H1 (cell line): ENCODE measurements around the gene NOSIP. TPM values are rescaled to one million over a fixed set of nuclear protein-coding genes. Genes with fewer than 3 reads are reported as not detected.

Experiments
- ATF3 ChIP-seq: IDR thresholded peaks from 2 replicates; pipeline ENCODE4 v1.6.1; 2011; ENCODE audit warnings: low read depth, mild to moderate bottlenecking, low read length; ENCODE audit not compliant: insufficient read depth
- CHD1 ChIP-seq: IDR thresholded peaks from 2 replicates; pipeline ENCODE4 v1.6.1; 2012; ENCODE audit warnings: low read depth, low read length, improper control_type of control experiment
- CHD2 ChIP-seq: IDR thresholded peaks from 2 replicates; pipeline ENCODE4 v1.6.1; 2012; ENCODE audit warnings: low read length, improper control_type of control experiment
- EP300 ChIP-seq, 2 experiments: IDR thresholded peaks; 1 replicate in 1 of 2; 2 replicates in 1 of 2; pipeline ENCODE4 v1.6.1; 2011 to 2012; ENCODE audit warnings: low read depth in 2 of 2, low read length in 2 of 2, mild to moderate bottlenecking in 2 of 2, borderline replicate concordance in 1 of 2, inconsistent platforms in 1 of 2, moderate library complexity in 1 of 2
- SIN3A ChIP-seq, 2 experiments: IDR thresholded peaks in 1 of 2; conservative IDR thresholded peaks in 1 of 2; 2 replicates each; pipeline ENCODE4 v1.6.1; 2011 to 2012; ENCODE audit warnings: low read length in 2 of 2, improper control_type of control experiment in 1 of 2, low read depth in 1 of 2, mild to moderate bottlenecking in 1 of 2
- SP1 ChIP-seq: IDR thresholded peaks from 2 replicates; pipeline ENCODE4 v1.6.1; 2011; ENCODE audit warnings: low read depth, low read length
- TCF12 ChIP-seq: IDR thresholded peaks from 2 replicates; pipeline ENCODE4 v1.6.1; 2011; ENCODE audit warnings: low read depth, mild to moderate bottlenecking, low read length
- ZNF274 ChIP-seq: IDR thresholded peaks from 2 replicates; pipeline ENCODE4 v1.7.0; 2012; ENCODE audit warnings: low read length, borderline replicate concordance; ENCODE audit errors: extremely low read depth
- polyA plus RNA-seq, 7 experiments: library from polyadenylated mRNA; depleted of rRNA in 3 of 7; stranded (reverse) in 5 of 7; unstranded in 2 of 7; fragments of >200 nt in 5 of 7; fragments of 200-250 nt in 2 of 7; gene quantifications; 1 replicate in 5 of 7; 2 replicates in 1 of 7; 4 replicates in 1 of 7; pipeline versions ENCODE4 v1.2.1 to v1.2.3, GENCODE V29; 2011 to 2013; ENCODE audit warnings: missing spikeins in 2 of 7, mixed read lengths in 2 of 7
- total RNA-seq: library from RNA; stranded (reverse); fragmentation: NEBNext Ultra II Directional; extraction: Animal tissue kit (Norgen Biotek cat#: 25700); gene quantifications from 2 replicates; pipeline ENCODE4 v1.2.1, GENCODE V29; 2021

NOSIP gene
- total and polyA plus RNA-seq, 2 of the 8 experiments (the other 6 are each of a cell fraction or from before 2014, with no cell fraction given): 85.1 to 192 TPM

DNA sequence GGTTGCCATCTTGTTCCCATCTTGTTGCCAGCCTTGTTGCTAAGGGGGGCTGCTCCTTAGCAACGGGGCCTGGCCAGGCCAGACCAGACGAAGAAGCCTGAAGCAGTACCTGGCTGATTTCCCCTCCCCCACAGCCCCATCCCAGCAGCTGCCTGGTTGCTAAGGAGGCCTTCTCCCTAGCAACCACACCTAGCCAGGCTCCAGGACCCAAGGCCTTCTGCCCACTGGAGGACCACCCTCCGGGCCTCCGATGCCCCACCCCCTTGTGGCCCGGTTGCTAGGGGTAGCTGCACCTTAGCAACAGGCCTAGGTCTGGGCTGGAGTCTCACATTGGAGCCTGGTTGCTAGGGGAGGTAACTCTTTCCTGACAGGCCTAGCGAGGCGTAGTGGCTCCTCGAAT is 4.7 kb upstream of the NOSIP start (continued):
- TF ChIP-seq CHD1: no peak
- no peak for TF ChIP-seq ZNF274
- TF ChIP-seq SP1: no peak; the same call in 1 of the 2 replicates
- TF ChIP-seq CHD2: 0 out of 2 replicates have a peak, but pooled peaks have one; percentile 10
- TF ChIP-seq TCF12: 0 out of 2 replicates have a peak, but pooled peaks have one; percentile 20
- TF ChIP-seq ATF3: no peak
- TF ChIP-seq EP300 (IDR thresholded peaks at IDR 0.05; ENCODE audit: borderline replicate concordance in 1 of 2, low read depth in 2 of 2, low read length in 2 of 2): 0 out of 3 replicates have a peak, but pooled peaks of 1 of the 2 experiments have one; percentile 5
- TF ChIP-seq SIN3A (conservative IDR thresholded peaks at IDR 0.05 in 1 of 2, IDR thresholded peaks at IDR 0.05 in 1 of 2; ENCODE audit: low read depth in 1 of 2, low read length in 2 of 2): peak; percentile 77 to 90; a peak in 2 of 4 replicates
